Measurements from ENCODE around the gene TVP23B.
"Not testable (repeated sequence)": the region's sequence is repeated elsewhere in the genome, so short reads cannot be mapped to it uniquely, and the experiment has no call there.

The TVP23B gene

GRCh38 chr17:18794841-18795240 is 13.9 kb downstream of the TVP23B start:
- DNase-seq, result not testable (repeated sequence)

- not testable (repeated sequence) for DNase-seq
These were observed 15.9 kb downstream of the TVP23B start for GRCh38 chr17:18796887-18797286.

- not testable (repeated sequence) for DNase-seq
These were observed 22.7 kb downstream of the TVP23B start for GRCh38 chr17:18803458-18804245.

GRCh38 chr17:18815924-18816323 is 34.9 kb downstream of the TVP23B start:
- not testable (repeated sequence) for DNase-seq

- peak; percentile 5 to 32 for DNase-seq
These were observed 35.7 kb downstream of the TVP23B start for GRCh38 chr17:18816489-18817371.

GRCh38 chr17:18821430-18821829 is 40.4 kb downstream of the TVP23B start:
- not testable (repeated sequence) for DNase-seq

- DNase-seq, result not testable (repeated sequence)
These were observed 46.6 kb downstream of the TVP23B start for GRCh38 chr17:18827613-18828012.

GRCh38 chr17:18848501-18848900 is 67.5 kb downstream of the TVP23B start:
- DNase-seq, result no peak

- no peak for DNase-seq
These were observed 69.7 kb downstream of the TVP23B start for GRCh38 chr17:18850679-18851078.

GRCh38 chr17:18851201-18851600 is 70.2 kb downstream of the TVP23B start:
- no peak for DNase-seq

- DNase-seq, result no peak
These were observed 74.0 kb downstream of the TVP23B start for GRCh38 chr17:18854956-18855355.

GRCh38 chr17:18855831-18856569 is 75.0 kb downstream of the TVP23B start:
- peak; percentile 81 to 88 for DNase-seq
